Glutamatergic neuron (in vitro differentiated cells): Measurements from ENCODE around the gene LARP4B. TPM values are rescaled to one million over a fixed set of nuclear protein-coding genes. Genes with fewer than 3 reads are reported as not detected.

Experiments
- DNase-seq: peaks from one replicate; pipeline ENCODE4 v3.0.0; 2022
- H3K27ac Mint-ChIP-seq: one replicate; pipeline ENCODE4 v1.8.0; 2020; ENCODE audit warnings: mild to moderate bottlenecking, mixed read lengths, inconsistent platforms; ENCODE audit not compliant: unreplicated experiment
- H3K27me3 Mint-ChIP-seq: one replicate; pipeline ENCODE4 v1.8.0; 2020; ENCODE audit warnings: mild to moderate bottlenecking, moderate library complexity, mixed read lengths, inconsistent platforms; ENCODE audit not compliant: unreplicated experiment
- H3K36me3 Mint-ChIP-seq: one replicate; pipeline ENCODE4 v1.8.0; 2020; ENCODE audit warnings: mild to moderate bottlenecking, mixed read lengths, inconsistent platforms; ENCODE audit not compliant: unreplicated experiment
- H3K4me1 Mint-ChIP-seq: one replicate; pipeline ENCODE4 v1.8.0; 2020; ENCODE audit warnings: mild to moderate bottlenecking, low read depth, mixed read lengths, inconsistent platforms; ENCODE audit not compliant: unreplicated experiment
- H3K4me3 Mint-ChIP-seq: one replicate; pipeline ENCODE4 v1.8.0; 2020; ENCODE audit warnings: mild to moderate bottlenecking, mixed read lengths, inconsistent platforms; ENCODE audit not compliant: unreplicated experiment
- H3K9me3 Mint-ChIP-seq: one replicate; pipeline ENCODE4 v1.8.0; 2020; ENCODE audit warnings: mild to moderate bottlenecking, moderate library complexity, mixed read lengths, inconsistent platforms; ENCODE audit not compliant: unreplicated experiment
- total RNA-seq: library from RNA; stranded (reverse); fragmentation: NEBNext Ultra II Directional; extraction: Animal tissue kit (Norgen Biotek cat#: 25700); gene quantifications from one replicate; pipeline ENCODE4 v1.2.1, GENCODE V29; 2021; ENCODE audit not compliant: unreplicated experiment
- TF ChIP-seq, protein P1 (sequence below): fragments of 200-600 bp; sonication (generic); IDR thresholded peaks from one replicate; pipeline ENCODE4 v1.5.0; 2021; ENCODE audit not compliant: partially characterized antibody, unreplicated experiment

The LARP4B gene
- total RNA-seq, 1 donor from 2014 or later: 65.6 TPM

DNA sequence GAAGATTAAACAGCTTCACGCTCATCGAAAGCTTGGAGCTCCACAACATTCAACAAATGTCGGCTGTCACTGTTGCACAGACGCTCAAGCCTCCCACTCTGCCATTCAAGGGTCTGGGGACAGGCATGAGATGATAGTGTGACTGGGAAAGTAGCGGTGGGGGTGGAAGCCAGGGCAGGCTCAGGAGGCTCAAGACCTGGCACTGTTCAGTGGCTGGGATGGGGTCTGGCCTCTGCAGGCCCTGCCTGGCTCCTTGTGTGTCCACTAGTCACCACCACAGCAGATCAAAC is 43.2 kb upstream of the LARP4B start:
- Mint-ChIP-seq H3K9me3 (peaks cover 6% of the 10 kb centered on the region), H3K36me3 (peaks cover 20% of the 10 kb centered on the region), H3K27me3 (no peaks in the 10 kb centered on the region), H3K27ac (no peak overlapping the region), H3K4me3 (no peak overlapping the region), H3K4me1 (no peaks in the 10 kb centered on the region)
- no peak for DNase-seq
- TF ChIP-seq, protein P1, sequence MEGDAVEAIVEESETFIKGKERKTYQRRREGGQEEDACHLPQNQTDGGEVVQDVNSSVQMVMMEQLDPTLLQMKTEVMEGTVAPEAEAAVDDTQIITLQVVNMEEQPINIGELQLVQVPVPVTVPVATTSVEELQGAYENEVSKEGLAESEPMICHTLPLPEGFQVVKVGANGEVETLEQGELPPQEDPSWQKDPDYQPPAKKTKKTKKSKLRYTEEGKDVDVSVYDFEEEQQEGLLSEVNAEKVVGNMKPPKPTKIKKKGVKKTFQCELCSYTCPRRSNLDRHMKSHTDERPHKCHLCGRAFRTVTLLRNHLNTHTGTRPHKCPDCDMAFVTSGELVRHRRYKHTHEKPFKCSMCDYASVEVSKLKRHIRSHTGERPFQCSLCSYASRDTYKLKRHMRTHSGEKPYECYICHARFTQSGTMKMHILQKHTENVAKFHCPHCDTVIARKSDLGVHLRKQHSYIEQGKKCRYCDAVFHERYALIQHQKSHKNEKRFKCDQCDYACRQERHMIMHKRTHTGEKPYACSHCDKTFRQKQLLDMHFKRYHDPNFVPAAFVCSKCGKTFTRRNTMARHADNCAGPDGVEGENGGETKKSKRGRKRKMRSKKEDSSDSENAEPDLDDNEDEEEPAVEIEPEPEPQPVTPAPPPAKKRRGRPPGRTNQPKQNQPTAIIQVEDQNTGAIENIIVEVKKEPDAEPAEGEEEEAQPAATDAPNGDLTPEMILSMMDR: no peak

DNA sequence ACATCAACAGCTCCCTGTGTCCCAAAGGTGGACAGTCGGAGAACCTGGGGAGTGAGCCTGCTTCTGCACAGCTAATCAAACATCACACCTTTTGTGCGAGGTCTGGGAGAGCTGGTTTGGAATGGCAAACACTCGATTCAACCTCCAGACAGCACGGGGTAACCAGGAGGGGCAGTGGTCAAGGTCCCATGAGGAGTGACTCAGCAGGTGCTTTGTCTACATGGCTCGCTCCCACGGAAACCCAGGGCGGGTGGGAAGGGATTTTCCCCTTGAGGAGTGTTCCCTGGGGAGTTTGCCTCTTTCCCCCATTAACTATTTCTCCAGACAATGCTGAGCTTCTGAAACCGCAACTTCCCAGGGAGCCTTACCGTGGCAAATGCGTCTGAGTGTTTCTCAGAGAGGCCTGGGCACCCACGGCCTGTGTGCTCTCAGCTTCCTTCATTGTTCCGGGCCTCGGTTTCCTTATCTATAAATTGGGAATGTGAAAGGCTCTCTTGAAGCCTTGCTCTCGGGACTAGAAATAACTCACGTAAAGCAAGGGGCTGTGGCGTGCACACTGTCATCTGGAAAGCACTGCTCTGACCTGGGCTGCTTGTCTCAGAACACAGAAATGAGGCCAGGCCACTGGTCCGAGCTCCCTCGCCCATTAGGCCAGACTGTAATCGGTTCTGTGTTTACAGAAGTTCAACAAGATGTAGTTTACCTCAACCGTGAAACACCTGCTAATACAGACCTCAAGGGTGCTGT is 42.7 kb upstream of the LARP4B start:
- no peaks in the 10 kb centered on the region for H3K27me3 Mint-ChIP-seq
- peaks cover 17% of the 10 kb centered on the region for H3K36me3 Mint-ChIP-seq
- no peak for DNase-seq
- H3K9me3 Mint-ChIP-seq: peaks cover 6% of the 10 kb centered on the region
- no peak overlapping the region for H3K4me3 Mint-ChIP-seq
- TF ChIP-seq, protein P1: no peak
- no peak overlapping the region for H3K27ac Mint-ChIP-seq
- no peaks in the 10 kb centered on the region for H3K4me1 Mint-ChIP-seq

DNA sequence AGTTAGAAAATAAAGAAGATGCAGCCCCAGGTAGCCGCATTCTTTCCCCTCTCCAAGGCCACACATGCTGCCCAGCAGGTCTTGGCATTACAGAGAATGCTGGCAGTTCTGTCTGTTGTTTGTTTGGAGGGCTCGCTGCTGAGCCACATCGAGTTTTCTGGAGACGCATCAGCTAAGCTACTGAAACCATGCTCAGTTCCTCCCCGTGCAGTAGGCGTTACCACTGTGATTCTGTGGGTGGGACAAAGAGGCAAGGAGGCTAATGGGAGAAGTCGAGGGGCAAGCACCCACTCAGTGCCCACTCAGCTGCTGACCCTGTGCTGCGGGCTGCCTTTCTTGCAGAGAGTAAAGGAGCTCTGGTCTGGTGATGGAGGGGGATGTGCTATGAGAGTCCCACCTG is 41.3 kb upstream of the LARP4B start:
- H3K27me3 Mint-ChIP-seq: no peaks in the 10 kb centered on the region
- no peak for DNase-seq
- H3K27ac Mint-ChIP-seq: no peak overlapping the region
- H3K4me1 Mint-ChIP-seq: no peaks in the 10 kb centered on the region
- TF ChIP-seq, protein P1: no peak
- H3K9me3 Mint-ChIP-seq: peaks cover 1% of the 10 kb centered on the region
- peaks cover 11% of the 10 kb centered on the region for H3K36me3 Mint-ChIP-seq
- no peak overlapping the region for H3K4me3 Mint-ChIP-seq

DNA sequence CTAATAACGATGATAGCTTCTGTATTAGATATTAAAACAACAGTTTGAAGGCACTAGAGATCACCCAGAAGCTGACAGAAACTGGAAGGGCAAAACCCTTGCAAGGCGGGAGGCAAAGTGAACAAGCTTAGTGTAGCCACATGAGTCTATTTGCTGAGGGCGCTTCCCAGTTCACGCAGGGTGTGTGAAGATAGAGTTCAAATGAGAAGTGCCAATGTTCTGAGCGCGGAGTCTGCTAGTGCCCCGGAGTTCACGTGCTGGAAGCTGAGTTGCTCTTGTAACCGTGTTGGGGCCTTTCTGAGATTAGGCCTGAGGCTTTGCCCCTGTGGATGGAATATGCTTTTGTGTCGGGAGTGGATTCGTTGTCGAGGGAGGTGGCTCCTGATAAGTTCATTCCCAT is 40.1 kb upstream of the LARP4B start:
- Mint-ChIP-seq H3K4me1 (no peaks in the 10 kb centered on the region), H3K36me3 (peaks cover 8% of the 10 kb centered on the region), H3K27ac (no peak overlapping the region), H3K9me3 (peaks cover 6% of the 10 kb centered on the region), H3K4me3 (no peak overlapping the region), H3K27me3 (no peaks in the 10 kb centered on the region)
- TF ChIP-seq, protein P1: no peak
- DNase-seq: no peak

DNA sequence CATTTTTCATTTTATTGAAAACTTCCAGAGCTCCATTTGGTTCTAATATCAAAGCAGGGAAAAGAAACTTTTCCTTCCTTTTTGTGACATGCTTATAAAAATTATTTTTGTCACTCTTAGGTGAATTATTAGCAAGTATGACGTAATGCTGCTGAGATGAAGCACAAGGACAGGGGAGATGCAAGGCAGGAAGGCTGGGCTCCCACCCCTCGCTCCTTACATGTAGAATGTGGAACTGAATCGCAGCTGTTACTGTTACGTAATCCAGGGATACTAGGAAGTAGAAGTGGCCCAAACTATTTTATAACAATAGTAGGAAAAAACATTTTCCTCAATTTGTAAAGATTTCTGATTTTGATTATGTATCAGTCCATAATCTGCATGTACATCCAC is 39.6 kb upstream of the LARP4B start:
- Mint-ChIP-seq H3K36me3 (peaks cover 5% of the 10 kb centered on the region), H3K9me3 (peaks cover 6% of the 10 kb centered on the region), H3K27ac (no peak overlapping the region), H3K4me1 (no peaks in the 10 kb centered on the region), H3K4me3 (no peak overlapping the region), H3K27me3 (no peaks in the 10 kb centered on the region)
- TF ChIP-seq, protein P1: no peak
- DNase-seq: no peak
